OCI-LY3 (cell line): ENCODE results near the gene TULP1.

ENCODE experiments used
- CTCF ChIP-seq: fragments of 200-600, 300-600 bp; sonication (generic); IDR thresholded peaks from 2 replicates; pipeline ENCODE4 v1.5.1; 2014; ENCODE audit warnings: antibody characterized with exemption, low read length, low read depth
- EZH2phosphoT487 ChIP-seq: fragments of 200-600 bp; shearing (Covaris generic); IDR thresholded peaks from 2 replicates; pipeline ENCODE4 v1.6.1; 2018; ENCODE audit warnings: antibody characterized with exemption, mixed run types, low read depth

- TF ChIP-seq CTCF = no peak
- no peak for TF ChIP-seq EZH2phosphoT487
Measured at GRCh38 chr6:35470663-35471120, 42.0 kb downstream of the TULP1 start.
